Stimulated activated naive CD8-positive, alpha-beta T cell treated with anti-CD3 and anti-CD28 coated beads, Interleukin-15, Interleukin-2, amounts not matched to agents 100 U/mL and 50 U/mL, for 24 hours (primary cell): Measurements from ENCODE around the gene CHMP3.
"Not testable (repeated sequence)": the region's sequence is repeated elsewhere in the genome, so short reads cannot be mapped to it uniquely, and the experiment has no call there.

Source experiments
- ATAC-seq: fragments of 150-1000 bp; cut with Tn5 transposase; one replicate; pipeline ENCODE4 v1.10.0; 2021
- DNase-seq: peaks from one replicate; pipeline ENCODE4 v3.0.0; 2021

The CHMP3 gene

DNA sequence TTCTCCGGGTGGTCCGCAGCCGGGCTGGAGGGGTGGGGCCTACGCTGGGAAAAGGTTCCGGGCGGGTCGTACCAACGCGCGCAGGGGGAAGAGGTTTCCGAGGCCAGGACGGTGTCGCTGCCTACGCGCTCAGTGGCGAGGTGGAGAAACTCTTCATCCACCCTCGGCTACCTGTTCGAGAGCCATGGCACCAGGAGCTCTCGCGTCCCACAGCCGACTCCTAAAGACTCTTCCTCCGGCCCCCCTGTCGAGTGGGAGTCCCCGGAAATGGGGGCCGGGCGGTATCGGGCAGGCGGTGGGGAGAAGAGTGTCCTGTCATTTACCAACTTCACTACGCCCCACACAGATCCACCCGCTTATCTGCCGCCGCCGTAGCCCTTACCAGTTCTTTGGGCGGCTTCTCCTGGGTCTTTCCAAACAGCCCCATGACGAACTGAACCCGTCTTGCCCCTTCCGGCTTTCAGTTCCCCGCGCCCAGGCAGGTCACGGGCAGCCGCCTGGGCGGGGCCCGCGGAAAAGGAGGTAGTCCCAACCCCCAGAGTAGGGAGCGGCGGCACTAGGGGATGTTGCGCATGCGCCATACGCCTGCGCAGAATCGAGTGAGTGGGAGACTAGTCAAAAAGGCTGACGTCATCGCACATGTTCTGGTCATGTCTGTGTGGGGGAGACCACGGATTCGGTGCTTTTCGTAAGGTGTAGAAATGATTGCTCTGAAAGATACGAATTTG, at the start of gene CHMP3:
TSS of gene CHMP3 (minus strand) at position 522 of the 728 bp plus-strand sequence. CDS start at position 427, 95 bp downstream.
- DNase-seq, result peak; percentile 97
- peak; percentile 90 for ATAC-seq

DNA sequence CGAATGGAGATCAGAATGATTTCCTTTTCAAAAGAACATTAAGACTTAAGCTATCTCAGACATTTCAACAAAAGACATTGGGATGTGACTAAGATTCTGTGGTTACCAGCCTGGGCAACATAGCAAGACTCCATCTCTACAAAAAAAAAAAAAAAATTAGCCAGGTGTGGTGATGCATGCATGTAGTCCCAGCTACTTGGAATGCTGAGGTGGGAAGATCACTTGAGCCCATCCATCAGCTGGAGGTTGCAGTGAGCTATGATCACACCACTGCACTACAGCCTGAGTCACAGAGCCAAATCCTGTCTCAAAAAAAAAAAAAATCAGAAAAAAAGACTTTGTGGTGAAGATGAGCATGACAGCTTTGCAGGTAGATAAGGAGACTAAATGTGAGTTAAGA, 47.6 kb upstream of the CHMP3 start:
- ATAC-seq, result no peak

DNA sequence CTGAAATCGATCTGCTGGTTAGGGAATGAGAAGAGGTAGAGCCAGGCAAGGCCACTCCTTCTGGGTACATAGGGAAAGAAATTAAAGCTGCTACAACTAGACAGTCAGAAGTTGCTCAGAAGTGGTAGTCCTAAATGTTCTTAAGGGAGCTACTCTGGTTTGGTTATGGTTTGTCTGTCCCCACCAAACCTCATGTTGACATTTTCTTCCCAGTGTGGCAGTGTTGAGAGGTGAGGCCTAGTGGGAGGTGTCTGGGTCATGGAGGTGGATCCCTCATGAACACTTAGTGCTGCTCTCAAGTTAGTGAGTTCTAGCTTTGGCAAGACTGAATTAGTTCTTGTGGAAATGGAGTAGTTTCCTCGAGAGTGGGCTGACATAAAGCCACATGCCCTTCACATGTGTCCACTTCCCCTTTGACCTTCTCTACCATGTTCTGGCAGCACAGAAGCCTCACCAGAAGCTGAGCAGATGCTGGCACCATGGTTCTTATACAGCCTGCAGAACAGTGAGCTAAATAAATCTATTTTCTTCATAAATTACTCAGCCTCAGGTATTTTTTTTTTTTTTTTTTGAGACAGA, 45.7 kb upstream of the CHMP3 start:
- ATAC-seq (peak; percentile 49), DNase-seq (no peak)

More for the DNA sequence above, 47.6 kb upstream of the CHMP3 start:
- no peak for DNase-seq

DNA sequence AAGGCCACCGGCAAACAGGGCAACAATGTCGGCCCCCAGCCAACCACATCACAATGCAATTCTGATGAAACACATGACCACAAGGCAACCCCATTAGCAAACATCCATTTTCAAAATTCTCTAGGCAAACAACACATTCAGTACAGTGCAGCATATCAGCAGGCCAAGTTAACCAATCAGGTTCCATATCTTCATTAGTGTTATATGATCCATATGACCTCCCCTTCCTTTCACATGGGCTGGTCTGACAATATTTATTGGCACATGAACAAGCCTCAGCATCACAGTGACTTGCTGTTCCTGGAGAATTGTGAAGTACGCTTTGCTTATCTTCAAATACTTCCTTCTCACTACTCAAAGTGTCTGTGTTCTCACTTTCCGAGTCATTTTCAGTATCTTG, 40.7 kb upstream of the CHMP3 start:
- no peak for ATAC-seq
- no peak for DNase-seq

DNA sequence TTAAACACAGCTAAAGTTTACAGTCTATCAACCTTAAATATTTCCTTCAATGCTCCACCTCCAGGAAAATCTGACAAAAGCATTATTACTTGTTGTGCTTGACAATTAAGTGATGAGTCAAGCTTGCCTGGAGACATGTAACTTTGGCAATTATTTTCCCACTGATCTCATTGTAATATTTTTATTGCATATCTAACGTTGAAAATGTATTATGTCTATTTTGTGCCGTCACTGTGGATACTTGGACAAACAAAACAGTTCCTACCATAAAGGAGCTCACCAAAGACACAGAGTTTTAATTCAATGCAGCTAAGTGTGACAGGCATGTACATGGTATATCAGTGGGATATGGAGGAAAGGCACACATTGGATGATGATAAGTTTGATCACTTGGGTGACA, 35.7 kb upstream of the CHMP3 start:
- DNase-seq (no peak), ATAC-seq (no peak)

DNA sequence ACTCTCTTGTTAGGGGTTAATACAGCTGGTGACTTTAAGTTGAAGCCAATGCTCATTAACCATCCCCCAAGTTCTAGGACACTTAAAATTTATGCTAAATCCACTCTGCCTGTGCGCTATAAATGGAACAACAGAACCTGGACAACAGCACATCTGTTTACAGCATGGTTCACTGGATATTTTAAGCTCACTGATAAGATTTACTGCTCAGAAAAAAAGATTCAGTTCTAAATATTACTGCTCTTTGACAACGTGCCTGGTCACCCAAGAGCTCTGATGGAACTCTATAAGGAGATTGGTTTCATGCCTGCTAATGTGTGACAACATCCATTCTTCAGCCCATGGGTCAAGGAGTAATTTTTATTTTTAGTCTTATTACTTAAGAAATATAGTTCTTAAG, 32.9 kb upstream of the CHMP3 start:
- no peak for ATAC-seq
- no peak for DNase-seq

DNA sequence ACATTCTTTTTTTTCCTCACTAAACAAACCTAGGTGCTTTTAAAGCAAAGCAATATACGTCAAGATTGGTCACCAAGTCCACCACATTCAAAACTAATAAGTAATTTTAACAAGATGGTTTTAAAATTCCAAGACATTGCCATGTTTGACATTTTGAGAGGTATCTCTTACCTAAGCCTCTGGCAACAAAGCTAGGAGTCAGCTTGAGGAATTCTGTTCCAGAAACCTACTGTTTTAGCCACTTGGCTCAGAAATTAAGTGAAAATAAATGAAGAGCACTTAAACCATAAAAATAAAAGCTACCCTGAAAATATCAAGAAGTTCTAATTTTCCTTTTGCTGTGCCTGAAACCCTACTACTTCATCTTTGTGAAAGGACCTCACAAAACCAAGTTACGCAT, 30.0 kb upstream of the CHMP3 start:
- ATAC-seq (no peak), DNase-seq (no peak)

DNA sequence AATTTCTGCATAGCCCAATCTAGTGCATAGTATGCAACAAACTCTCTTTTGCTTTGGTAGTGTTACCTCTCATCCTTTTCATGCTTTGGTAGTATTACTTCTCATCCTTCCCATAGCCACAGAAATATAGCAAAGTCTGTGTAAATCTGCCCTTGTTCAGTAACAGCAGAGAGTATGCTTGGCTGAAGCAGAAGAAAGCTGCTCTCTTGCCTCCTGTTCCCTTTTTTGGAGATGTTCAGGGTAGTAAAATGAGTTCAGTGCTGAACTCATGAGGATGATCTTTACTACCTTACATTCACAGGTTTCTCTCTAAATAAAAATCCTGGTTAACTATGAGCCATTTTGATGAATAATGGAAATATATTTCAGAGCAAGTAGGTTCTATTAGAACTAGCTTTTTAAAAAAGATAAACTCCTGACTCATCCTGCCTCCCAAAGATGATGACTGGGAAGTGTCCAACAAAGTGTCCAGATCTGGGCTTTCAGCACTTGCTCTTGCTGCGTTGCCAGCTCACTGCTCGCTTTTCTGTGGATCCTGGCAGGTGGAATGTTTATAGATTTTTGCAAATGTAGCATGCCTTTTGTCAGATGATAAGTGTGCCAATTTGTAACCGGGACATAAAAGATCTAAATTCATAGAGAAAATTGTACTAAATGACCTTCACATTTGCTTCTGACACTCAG, 29.4 kb upstream of the CHMP3 start:
- DNase-seq, result no peak
- ATAC-seq, result no peak

DNA sequence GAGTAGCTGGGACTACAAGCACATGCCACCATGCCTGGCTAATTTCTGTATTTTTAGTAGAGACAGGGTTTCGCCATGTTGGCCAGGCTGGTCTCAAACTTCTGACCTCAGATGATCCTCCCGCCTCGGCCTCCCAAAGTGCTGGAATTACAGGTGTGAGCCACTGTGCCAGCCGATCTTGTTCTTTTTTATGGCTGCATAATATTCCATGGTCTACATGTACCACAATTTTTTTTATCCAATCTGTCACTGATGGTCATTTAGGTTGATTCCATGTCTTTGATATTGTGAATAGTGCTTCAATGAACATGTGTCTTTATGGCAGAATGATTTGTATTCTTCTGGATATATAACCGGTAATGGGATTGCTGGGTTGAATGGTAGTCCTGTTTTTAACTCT, 26.5 kb upstream of the CHMP3 start:
- DNase-seq, ATAC-seq: not testable (repeated sequence)

DNA sequence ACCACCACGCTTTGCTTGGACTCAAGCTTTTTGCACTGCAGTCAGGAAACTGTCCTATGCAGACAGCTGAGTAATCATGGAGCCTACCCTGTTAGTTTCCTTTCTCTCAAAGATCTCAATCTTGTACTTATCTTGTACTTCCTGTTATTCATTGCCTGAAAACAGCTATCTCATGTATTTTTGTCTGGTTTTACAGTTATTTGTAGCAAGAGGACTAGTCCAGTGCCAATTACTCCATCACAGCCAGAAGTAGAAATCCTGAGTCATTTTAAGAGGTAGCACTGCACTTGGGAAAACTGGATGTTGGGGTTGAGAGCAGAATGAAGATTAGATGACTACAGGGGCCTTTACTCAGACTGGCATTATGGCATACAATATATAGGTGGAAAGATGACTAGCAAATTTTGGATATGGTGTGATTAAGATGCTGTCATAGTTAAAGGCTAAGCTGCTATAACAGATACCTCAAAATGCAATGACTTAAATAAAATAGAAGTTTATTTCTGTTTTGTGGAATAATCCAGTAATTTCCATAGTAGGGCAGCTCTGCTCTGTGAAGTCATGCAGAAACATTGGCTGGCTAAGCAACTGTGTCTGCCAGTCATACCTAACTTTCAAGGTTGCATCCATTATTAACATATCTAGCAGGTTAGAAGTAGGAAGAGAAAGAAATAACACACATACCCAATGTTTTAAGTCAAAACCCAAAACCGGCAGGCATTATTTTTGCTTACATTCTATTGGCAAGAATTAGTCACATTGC, 21.1 kb upstream of the CHMP3 start:
- peak; percentile 82 for ATAC-seq

DNA sequence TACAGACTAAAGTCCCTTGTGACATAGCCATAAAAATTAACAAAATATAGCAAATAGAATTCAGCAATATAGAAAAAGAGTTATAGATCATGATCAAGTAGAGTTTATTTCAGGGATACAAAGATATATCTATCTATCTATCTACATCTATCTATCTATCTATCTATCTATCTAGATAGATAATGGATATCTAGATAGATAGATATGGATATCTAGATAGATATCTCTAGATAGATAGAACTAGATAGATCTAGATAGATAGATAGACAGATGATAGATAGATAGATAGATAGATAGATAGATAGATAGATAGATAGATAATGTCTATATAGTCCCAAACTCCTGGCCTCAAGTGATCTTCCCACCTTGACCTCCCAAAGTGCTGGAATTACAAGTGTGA, 17.3 kb upstream of the CHMP3 start:
- DNase-seq (no peak), ATAC-seq (no peak)

More for the DNA sequence above, 21.1 kb upstream of the CHMP3 start:
- DNase-seq, result peak; percentile 13

DNA sequence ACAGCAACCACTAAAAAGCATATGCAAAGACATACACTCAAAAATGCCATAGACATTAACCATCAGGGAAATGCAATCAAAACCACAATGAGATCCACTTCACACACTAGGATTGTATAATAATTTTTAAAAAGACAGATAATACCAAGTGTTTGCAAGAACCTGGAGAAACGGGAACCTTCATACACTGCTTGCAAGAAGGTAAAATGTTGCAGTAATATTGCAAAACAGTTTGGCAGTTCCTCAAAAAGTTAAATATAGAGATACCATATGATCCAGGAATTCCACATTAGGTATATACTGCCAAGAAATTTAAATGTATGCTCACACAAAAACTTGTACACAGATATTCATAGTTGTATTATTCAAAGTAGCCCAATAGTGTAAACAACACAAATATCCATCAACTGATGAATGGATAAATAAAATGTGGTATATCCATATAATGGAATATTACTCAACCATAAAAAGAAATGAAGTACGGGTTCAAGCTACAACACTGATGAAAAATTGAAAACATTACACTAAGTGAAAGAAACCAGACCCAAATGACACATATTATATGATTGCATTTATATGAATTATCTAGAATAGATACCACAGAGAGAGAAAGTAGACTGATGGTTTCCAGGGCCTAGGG, 14.7 kb upstream of the CHMP3 start:
- DNase-seq, result no peak
- ATAC-seq, result no peak

DNA sequence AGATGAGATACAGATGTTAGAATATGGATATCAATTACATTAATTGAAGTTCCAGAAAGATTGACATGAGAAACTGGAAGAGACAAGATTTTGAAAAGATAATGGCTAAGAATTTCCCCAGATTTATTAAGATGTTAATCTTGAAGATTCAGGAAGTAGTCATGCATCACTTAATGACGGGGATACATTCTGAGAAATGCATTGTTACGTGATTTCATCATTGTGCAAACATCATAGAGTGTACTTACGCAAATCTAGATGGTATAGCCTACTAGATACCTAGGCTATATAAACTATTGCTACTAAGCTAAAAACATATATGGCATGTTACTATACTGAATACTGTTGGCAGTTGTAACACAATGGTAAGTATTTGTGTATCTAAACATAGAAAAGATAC, 6.8 kb upstream of the CHMP3 start:
- no peak for ATAC-seq
- DNase-seq, result no peak

DNA sequence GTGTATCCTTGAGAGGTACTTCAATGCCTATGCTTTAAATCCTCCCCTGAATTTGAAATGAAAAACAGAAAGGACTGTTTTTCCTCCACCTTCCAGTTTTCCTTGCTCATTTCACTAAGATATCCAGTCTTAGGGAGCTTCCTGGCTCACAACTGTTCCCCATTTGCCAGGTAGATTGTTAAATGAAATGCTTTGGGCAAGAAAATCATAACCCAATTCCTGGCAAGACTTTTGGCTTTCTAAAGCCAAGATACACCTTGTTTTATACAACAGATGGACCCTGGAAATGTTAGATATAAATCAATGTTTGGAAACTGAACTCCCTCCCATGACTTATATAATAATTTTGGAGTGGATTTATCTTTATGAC, 3.6 kb upstream of the CHMP3 start:
- ATAC-seq (no peak), DNase-seq (no peak)

DNA sequence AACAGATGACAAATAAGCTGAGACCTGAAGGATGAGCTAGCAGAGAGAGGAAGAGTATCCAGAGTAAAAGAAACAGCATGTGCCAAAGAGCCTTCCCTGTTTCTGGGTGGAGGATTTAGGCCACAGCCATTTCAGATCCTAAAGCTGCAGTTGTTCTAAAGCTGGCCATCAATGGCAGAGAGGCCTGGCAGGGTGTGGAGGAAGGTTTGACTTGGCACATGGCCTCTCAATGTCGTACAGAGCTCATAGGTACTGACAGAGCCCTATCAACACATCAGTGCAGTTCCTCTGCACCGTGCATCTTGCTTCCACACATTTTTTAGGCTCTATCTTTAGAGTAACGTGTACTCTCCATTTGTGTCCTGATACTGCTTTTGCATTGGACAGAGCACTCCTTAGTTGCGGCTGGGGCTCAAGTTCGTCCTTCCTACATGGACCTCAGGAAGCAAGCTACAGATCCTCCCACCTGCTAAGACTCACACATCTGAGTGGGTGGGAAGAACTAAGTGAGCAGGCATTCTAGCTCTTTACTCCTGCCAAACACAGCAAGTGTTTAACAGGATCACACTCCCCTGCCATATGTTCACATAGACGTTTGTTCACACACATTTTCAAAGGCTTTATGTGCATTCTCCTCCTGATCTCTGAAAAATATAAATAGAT, 3.0 kb upstream of the CHMP3 start:
- DNase-seq (no peak), ATAC-seq (no peak)

DNA sequence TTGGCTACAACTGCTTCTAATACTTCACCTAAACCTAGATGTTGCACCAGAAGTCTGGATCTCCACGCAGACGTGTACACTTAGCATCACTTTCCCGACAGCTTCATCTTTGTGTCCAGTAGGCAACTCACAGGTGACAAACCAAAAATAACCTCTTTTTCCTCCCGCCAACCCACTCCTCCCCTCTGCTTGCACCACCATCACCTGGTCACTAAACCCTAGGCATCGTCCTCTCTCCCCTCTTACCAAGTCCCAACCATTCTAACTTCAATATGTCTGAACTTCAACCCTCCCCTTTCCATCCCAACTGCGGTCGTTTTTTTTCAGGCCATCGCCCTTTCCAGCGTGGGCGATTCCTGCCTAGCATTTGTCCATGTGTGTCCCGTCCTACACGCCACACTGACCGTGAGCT, 413 bp upstream of the CHMP3 start:
- DNase-seq (no peak), ATAC-seq (no peak)

DNA sequence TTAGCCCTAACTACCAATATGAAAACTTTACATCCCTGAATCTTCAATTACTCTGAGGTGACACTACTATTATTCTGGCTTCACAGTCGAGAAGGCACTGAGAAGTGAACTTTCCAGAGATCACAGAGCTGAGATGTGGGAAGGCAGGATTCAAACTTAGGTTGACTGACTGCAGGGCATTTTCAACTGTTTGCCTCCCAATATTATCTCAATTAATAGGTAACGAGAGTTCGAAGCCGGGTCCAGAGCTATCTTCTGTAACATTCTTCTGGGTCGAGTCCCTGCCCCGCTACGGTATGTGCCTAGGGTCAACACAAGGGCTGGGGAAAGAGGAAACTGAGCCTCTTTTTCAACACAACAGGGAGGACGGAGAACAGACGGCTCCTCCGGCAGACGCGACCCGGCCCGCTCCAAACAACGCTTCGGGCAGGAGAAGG, 740 bp downstream of the CHMP3 start:
- DNase-seq (no peak), ATAC-seq (no peak)

DNA sequence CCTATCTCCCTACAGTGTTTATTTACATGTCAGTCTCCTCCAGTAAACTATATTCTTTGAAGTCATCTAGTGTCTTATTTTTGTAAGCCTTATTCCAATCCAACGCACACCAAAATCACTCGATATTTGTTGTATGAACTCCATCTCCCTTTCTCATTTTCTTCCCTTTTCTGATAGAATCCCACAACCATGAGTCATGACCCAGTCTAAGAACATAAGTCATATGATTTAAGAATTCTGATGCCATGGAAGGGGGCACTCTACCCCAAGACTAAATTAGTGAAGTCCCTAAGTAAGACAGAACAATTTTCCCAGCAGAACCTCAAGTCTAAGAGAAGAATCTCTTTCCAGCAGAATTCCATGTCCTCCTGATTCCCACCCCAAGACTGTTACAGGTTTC, 5.4 kb downstream of the CHMP3 start:
- no peak for ATAC-seq
- no peak for DNase-seq

DNA sequence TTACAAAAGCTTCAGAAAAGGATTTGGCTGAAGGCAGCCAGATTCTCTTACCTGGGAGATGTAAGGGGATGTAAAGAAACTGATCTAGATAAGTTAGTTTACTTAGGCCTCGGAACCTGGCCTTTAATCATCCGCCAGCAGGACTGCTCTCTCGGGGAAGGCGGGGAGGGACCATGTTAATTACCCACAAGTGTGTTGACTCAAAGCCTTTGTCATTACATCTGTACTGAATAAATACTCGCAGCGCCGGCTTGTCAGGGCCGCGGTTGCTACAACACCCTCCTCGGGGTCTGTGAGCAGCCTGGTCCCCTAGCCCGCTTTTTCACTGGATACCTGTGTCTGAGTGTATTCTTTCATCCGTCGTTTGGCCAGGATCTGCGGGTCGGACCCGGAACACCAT, 6.7 kb downstream of the CHMP3 start:
- no peak for ATAC-seq
- no peak for DNase-seq

DNA sequence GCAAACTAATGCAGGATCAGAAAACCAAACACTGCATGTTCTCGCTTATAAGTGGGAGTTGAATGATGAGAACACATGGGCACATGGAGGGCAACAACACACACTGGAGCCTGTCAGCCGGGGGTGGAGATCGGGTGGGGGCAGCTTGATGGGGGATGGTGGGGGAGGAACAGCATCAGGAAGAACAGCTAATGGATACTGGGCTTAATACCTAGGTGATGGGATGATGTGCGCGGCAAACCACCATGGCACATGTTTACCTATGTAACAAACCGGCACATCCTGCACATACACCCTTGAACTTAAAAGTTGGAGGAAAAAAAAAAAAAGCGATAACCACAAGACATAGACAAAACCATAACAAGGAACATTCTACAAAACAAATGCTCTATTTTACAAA, 10.4 kb downstream of the CHMP3 start:
- DNase-seq (no peak), ATAC-seq (peak; percentile 23)

DNA sequence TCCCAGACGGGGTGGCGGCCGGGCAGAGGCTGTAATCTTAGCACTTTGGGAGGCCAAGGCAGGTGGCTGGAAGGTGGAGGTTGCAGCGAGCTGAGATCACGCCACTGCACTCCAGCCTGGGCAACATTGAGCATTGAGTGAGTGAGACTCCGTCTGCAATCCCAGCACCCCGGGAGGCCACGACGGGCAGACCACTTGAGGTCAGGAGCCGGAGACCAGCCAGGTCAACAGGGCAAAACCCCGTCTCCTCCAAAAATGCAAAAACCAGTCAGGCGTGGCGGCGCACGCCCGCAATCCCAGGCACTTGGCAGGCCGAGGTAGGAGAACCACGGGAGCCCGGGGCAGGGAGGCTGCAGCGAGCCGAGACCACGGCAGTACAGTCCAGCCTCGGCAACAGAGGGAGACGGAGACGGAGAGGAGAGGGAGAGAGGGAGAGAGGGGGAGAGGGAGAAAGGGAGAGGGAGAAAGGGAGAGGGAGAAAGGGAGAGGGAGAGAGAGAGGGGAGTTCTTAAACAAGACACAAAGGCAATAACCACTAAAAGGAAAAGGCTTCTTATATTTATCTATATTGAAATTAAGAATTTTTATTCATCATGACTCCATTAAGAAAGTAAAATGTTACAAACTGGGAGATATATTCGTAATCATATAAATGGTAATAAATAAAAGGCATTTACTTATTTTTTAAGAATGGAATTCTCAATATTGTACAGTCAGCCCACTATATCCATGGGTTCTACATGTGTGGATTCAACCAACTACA, 13.1 kb downstream of the CHMP3 start:
- ATAC-seq, DNase-seq: not testable (repeated sequence)
